NK-92 treated with Interleukin-12 subunit alpha and Interleukin-12 subunit beta, amount 100 ng/mL, for 24 hours (cell line): ENCODE data around the gene TMPRSS12.
"Not testable (repeated sequence)": the region's sequence is repeated elsewhere in the genome, so short reads cannot be mapped to it uniquely, and the experiment has no call there.

ENCODE experiments used
- DNase-seq: peaks from one replicate; lab custom pipeline; 2025; lab: John Stamatoyannopoulos, UW

Gene TMPRSS12

GRCh38 chr12:50859621-50860310 lies 17.0 kb downstream of the TMPRSS12 start:
- DNase-seq = no peak

GRCh38 chr12:50862316-50862715 lies 19.6 kb downstream of the TMPRSS12 start:
- no peak for DNase-seq

GRCh38 chr12:50865266-50865665 lies 22.5 kb downstream of the TMPRSS12 start:
- DNase-seq = no peak

GRCh38 chr12:50868881-50869280 lies 26.2 kb downstream of the TMPRSS12 start:
- not testable (repeated sequence) for DNase-seq

- DNase-seq = no peak
Measured at GRCh38 chr12:50882563-50882962, 39.8 kb downstream of the TMPRSS12 start.

GRCh38 chr12:50887191-50887590 lies 44.5 kb downstream of the TMPRSS12 start:
- no peak for DNase-seq

GRCh38 chr12:50888666-50889065 lies 45.9 kb downstream of the TMPRSS12 start:
- no peak for DNase-seq

GRCh38 chr12:50894241-50894640 lies 51.5 kb downstream of the TMPRSS12 start:
- no peak for DNase-seq

- DNase-seq = no peak
Measured at GRCh38 chr12:50901685-50902113, 59.0 kb downstream of the TMPRSS12 start.

GRCh38 chr12:50908479-50908878 lies 65.8 kb downstream of the TMPRSS12 start:
- DNase-seq = not testable (repeated sequence)

- not testable (repeated sequence) for DNase-seq
Measured at GRCh38 chr12:50912361-50912760, 69.6 kb downstream of the TMPRSS12 start.

- no peak for DNase-seq
Measured at GRCh38 chr12:50913224-50913623, 70.5 kb downstream of the TMPRSS12 start.

- DNase-seq = no peak
Measured at GRCh38 chr12:50914872-50915484, 72.3 kb downstream of the TMPRSS12 start.

- DNase-seq = no peak
Measured at GRCh38 chr12:50916292-50916691, 73.6 kb downstream of the TMPRSS12 start.

- DNase-seq = no peak
Measured at GRCh38 chr12:50918584-50919316, 76.0 kb downstream of the TMPRSS12 start.

GRCh38 chr12:50922820-50923219 lies 80.1 kb downstream of the TMPRSS12 start:
- no peak for DNase-seq

GRCh38 chr12:50923361-50924130 lies 80.8 kb downstream of the TMPRSS12 start:
- DNase-seq = no peak

GRCh38 chr12:50924131-50924438 lies 81.4 kb downstream of the TMPRSS12 start:
- DNase-seq = no peak

- DNase-seq = no peak
Measured at GRCh38 chr12:50924439-50925341, 82.0 kb downstream of the TMPRSS12 start.

GRCh38 chr12:50925342-50925651 lies 82.6 kb downstream of the TMPRSS12 start:
- no peak for DNase-seq

GRCh38 chr12:50925920-50926319 lies 83.2 kb downstream of the TMPRSS12 start:
- DNase-seq = no peak

- no peak for DNase-seq
Measured at GRCh38 chr12:50926415-50926814, 83.7 kb downstream of the TMPRSS12 start.
